ENCODE data around the gene SBNO1.
A peak's percentile ranks its signal among the peaks of the same experiment; 100 is the strongest.
"Not testable (repeated sequence)": the region's sequence is repeated elsewhere in the genome, so short reads cannot be mapped to it uniquely, and the experiment has no call there.

Gene SBNO1

GRCh38 chr12:123251403-123252076 lies 113.1 kb downstream of the SBNO1 start:
- H3K27ac ChIP-seq, result peak overlapping the region; percentile 96
- POLR2A ChIA-PET (ENCODE audit: low non-redundant PET), result no interaction called here
- TF ChIP-seq, protein P1, sequence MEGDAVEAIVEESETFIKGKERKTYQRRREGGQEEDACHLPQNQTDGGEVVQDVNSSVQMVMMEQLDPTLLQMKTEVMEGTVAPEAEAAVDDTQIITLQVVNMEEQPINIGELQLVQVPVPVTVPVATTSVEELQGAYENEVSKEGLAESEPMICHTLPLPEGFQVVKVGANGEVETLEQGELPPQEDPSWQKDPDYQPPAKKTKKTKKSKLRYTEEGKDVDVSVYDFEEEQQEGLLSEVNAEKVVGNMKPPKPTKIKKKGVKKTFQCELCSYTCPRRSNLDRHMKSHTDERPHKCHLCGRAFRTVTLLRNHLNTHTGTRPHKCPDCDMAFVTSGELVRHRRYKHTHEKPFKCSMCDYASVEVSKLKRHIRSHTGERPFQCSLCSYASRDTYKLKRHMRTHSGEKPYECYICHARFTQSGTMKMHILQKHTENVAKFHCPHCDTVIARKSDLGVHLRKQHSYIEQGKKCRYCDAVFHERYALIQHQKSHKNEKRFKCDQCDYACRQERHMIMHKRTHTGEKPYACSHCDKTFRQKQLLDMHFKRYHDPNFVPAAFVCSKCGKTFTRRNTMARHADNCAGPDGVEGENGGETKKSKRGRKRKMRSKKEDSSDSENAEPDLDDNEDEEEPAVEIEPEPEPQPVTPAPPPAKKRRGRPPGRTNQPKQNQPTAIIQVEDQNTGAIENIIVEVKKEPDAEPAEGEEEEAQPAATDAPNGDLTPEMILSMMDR (conservative IDR thresholded peaks at IDR 0.05; ENCODE audit: low read depth), result no peak
- no peak for DNase-seq (ENCODE audit: low spot score)
- CTCF ChIA-PET, result no interaction called here

DNA sequence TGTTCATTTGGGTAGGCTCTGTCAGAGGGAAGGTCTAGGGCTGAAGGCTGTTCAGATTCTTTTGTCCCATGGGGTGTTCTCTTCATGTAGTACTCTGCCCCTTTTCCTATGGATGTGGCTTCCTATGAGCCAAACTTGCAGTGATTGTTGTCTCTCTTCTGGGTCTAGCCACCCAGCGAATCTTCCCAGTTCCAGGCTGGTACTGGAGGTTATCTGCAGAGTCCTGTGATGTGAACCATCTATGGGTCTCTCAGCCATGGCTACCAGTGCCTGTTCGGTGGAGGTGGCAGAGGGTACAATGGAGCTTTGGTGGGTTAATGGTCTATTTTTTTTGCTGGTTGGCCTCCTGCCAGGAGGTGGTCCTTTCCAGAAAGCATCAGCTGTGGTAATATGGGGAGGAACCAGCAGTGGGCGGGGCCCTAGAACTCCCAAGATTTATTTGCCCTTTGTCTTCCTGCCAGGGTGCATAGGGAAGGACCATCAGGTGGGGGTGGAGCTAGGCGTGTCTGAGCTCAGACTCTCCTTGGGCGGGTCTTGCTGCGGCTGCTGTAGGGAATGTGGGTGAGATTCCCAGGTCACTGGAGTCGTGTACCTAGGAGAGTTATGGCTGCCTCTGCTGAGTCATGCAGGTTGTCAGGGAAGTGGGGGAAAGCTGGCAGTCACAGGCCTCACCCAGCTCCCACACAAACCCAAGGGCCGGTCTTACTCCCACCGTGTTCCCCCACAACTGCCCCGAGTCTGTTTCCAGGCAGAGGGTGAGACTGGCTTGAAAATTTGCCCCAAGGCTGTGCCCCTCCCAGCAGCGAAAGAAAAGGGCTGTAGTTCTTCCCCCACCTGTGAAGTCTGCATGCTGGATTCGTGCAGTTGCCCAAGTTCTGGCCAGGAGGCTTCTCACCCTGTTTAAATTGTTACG lies 113.9 kb downstream of the SBNO1 start:
- TF ChIP-seq, protein P1 (conservative IDR thresholded peaks at IDR 0.05; ENCODE audit: low read depth), result no peak
- H3K27ac ChIP-seq, result peak overlapping the region; percentile 96
- CTCF ChIA-PET, result interaction anchor here (0.6 kb wide), 1 partner anchor 12 kb away, joined by 5 read pairs; no protein-coding TSS in a partner anchor
- peak; percentile 84 for DNase-seq (ENCODE audit: low spot score)
- POLR2A ChIA-PET (ENCODE audit: low non-redundant PET), result no interaction called here

GRCh38 chr12:123248996-123249741 lies 115.5 kb downstream of the SBNO1 start:
- CTCF ChIA-PET, result interaction anchor here (0.6 kb wide), 1 partner anchor 499 kb away, joined by 3 read pairs; no protein-coding TSS in a partner anchor

DNA sequence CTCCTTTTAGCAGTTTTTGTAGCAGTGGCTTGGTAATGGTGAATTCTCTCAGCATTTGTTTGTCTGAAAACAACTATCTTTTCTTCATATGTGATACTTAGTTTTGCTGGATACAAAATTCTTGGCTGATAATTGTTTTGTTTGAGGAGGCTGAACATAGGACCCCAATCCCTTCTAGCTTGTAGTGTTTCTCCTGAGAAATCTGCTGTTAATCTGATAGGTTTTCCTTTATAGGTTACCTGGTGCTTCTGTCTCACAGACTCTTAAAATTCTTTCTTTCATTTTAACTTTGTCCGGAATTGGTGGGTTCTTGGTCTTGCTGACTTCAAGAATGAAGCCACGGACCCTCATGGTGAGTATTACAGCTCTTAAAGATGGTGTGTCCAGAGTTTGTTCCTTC lies 116.5 kb downstream of the SBNO1 start:
- not testable (repeated sequence) for DNase-seq (ENCODE audit: low spot score)
- CTCF ChIA-PET, result interaction anchor here (1.8 kb wide), 1 partner anchor 10 kb away, joined by 10 read pairs; no protein-coding TSS in a partner anchor

More at GRCh38 chr12:123248996-123249741, 115.5 kb downstream of the SBNO1 start:
- DNase-seq (ENCODE audit: low spot score), result not testable (repeated sequence)
- H3K27ac ChIP-seq, result peak overlapping the region; percentile 66
- POLR2A ChIA-PET (ENCODE audit: low non-redundant PET), result interaction anchor here (1.0 kb wide), 1 partner anchor 16 kb away, joined by 3 read pairs; the partner anchor contains the start of gene MTRFR

GRCh38 chr12:123245678-123246077 lies 119.0 kb downstream of the SBNO1 start:
- CTCF ChIA-PET, result no interaction called here
- TF ChIP-seq, protein P1 (conservative IDR thresholded peaks at IDR 0.05; ENCODE audit: low read depth), result no peak
- H3K27ac ChIP-seq, result 0 out of 2 replicates have a peak overlapping the region, but pooled peaks have one; percentile 11
- DNase-seq (ENCODE audit: low spot score), result no peak
- POLR2A ChIA-PET (ENCODE audit: low non-redundant PET), result no interaction called here

More for the DNA sequence above, 116.5 kb downstream of the SBNO1 start:
- POLR2A ChIA-PET (ENCODE audit: low non-redundant PET), result interaction anchor here (1.0 kb wide), 1 partner anchor 15 kb away, joined by 3 read pairs; the partner anchor contains the start of gene MTRFR
- not testable (repeated sequence) for H3K27ac ChIP-seq

- CTCF ChIA-PET, result no interaction called here
- H3K27ac ChIP-seq, result peak overlapping the region; percentile 47
- DNase-seq (ENCODE audit: low spot score), result no peak
- POLR2A ChIA-PET (ENCODE audit: low non-redundant PET), result interaction anchor here (1.1 kb wide), 1 partner anchor 11 kb away, joined by 7 read pairs; the partner anchor contains the start of genes MPHOSPH9 and MTRFR
- TF ChIP-seq, protein P1 (conservative IDR thresholded peaks at IDR 0.05; ENCODE audit: low read depth), result no peak
Observed at GRCh38 chr12:123243671-123244262, 120.9 kb downstream of the SBNO1 start.
